NCI-H748 treated with DMSO at 0.1 percent for 48 hours (cell line): ENCODE data around the gene BAIAP3.

Experiments
- DNase-seq: peaks from one replicate; lab custom pipeline; 2025; lab: John Stamatoyannopoulos, UW

BAIAP3 gene

GRCh38 chr16:1346422-1347285, 13.2 kb downstream of the BAIAP3 start:
- no peak for DNase-seq

GRCh38 chr16:1347286-1347855, 13.9 kb downstream of the BAIAP3 start:
- no peak for DNase-seq

GRCh38 chr16:1347962-1348361, 14.5 kb downstream of the BAIAP3 start:
- DNase-seq = no peak

GRCh38 chr16:1348441-1348840, 15.0 kb downstream of the BAIAP3 start:
- no peak for DNase-seq

- DNase-seq = no peak
Observed at GRCh38 chr16:1348926-1349325, 15.5 kb downstream of the BAIAP3 start.

GRCh38 chr16:1349351-1349750, 15.9 kb downstream of the BAIAP3 start:
- DNase-seq = no peak

GRCh38 chr16:1349951-1350350, 16.5 kb downstream of the BAIAP3 start:
- DNase-seq = no peak

GRCh38 chr16:1350691-1351090, 17.2 kb downstream of the BAIAP3 start:
- DNase-seq = no peak

GRCh38 chr16:1351215-1351581, 17.8 kb downstream of the BAIAP3 start:
- no peak for DNase-seq

- peak; percentile 24 for DNase-seq
Observed at GRCh38 chr16:1351582-1352362, 18.3 kb downstream of the BAIAP3 start, which contains the start of the genes GNPTG and TSR3. GNPTG (plus strand) TSS chr16:1351931; CDS start chr16:1351966, 35 bp downstream. TSR3 (minus strand) TSS chr16:1351878; CDS start chr16:1351804, 74 bp downstream.

GRCh38 chr16:1354815-1355540, 21.5 kb downstream of the BAIAP3 start:
- DNase-seq = no peak

- DNase-seq = no peak
Observed at GRCh38 chr16:1355591-1355990, 22.1 kb downstream of the BAIAP3 start.

GRCh38 chr16:1356061-1356900, 22.8 kb downstream of the BAIAP3 start:
- DNase-seq = no peak

- DNase-seq = no peak
Observed at GRCh38 chr16:1357906-1358566, 24.6 kb downstream of the BAIAP3 start.

GRCh38 chr16:1361685-1362360, 28.4 kb downstream of the BAIAP3 start:
- DNase-seq = no peak

GRCh38 chr16:1362807-1363206, 29.4 kb downstream of the BAIAP3 start:
- DNase-seq = no peak

- DNase-seq = peak; percentile 11
Observed at GRCh38 chr16:1363501-1364041, 30.1 kb downstream of the BAIAP3 start.

GRCh38 chr16:1364510-1364909, 31.1 kb downstream of the BAIAP3 start:
- no peak for DNase-seq

GRCh38 chr16:1366060-1366711, 32.7 kb downstream of the BAIAP3 start:
- no peak for DNase-seq
